ENCODE results near the gene MBNL1. TPM values are rescaled to one million over a fixed set of nuclear protein-coding genes. Genes with fewer than 3 reads are reported as not detected.

The MBNL1 gene
- total RNA-seq, 4 donors from 2014 or later: 261 to 429 (median 389) TPM

DNA sequence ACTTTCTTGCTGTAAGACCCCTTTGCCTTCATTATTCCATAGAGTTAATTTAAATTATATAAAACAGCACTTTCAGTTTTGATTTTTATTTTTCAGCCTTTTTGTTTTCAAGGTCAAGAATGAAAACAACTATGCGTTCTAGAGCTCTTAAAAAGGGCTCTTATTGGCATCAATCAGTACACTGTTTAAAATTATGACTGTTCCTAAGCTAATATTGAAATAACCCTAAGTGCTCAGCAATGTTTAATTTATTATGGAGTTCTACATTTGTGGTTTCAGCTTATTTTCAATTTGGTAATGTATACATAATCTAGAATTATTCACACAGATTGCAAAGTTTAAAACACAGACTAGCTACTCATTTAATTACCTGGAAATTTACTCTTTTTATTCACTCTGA, 179.4 kb downstream of the MBNL1 start:
- no peak overlapping the region for H3K27ac ChIP-seq
- no peak overlapping the region for H3K4me3 ChIP-seq
- no peaks in the 10 kb centered on the region for H3K9me3 ChIP-seq
- DNase-seq: no peak
- TF ChIP-seq, protein P1, sequence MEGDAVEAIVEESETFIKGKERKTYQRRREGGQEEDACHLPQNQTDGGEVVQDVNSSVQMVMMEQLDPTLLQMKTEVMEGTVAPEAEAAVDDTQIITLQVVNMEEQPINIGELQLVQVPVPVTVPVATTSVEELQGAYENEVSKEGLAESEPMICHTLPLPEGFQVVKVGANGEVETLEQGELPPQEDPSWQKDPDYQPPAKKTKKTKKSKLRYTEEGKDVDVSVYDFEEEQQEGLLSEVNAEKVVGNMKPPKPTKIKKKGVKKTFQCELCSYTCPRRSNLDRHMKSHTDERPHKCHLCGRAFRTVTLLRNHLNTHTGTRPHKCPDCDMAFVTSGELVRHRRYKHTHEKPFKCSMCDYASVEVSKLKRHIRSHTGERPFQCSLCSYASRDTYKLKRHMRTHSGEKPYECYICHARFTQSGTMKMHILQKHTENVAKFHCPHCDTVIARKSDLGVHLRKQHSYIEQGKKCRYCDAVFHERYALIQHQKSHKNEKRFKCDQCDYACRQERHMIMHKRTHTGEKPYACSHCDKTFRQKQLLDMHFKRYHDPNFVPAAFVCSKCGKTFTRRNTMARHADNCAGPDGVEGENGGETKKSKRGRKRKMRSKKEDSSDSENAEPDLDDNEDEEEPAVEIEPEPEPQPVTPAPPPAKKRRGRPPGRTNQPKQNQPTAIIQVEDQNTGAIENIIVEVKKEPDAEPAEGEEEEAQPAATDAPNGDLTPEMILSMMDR (IDR thresholded peaks at IDR 0.05): no peak
- no peak for TF ChIP-seq POLR2A (IDR thresholded peaks at IDR 0.05)
- H3K4me1 ChIP-seq: peaks cover 0 to 18% (median 0%) of the 10 kb centered on the region in 4 donors
- H3K27me3 ChIP-seq: no peaks in the 10 kb centered on the region
- peaks cover 0 to 41% (median 0%) of the 10 kb centered on the region in 3 donors for H3K36me3 ChIP-seq

DNA sequence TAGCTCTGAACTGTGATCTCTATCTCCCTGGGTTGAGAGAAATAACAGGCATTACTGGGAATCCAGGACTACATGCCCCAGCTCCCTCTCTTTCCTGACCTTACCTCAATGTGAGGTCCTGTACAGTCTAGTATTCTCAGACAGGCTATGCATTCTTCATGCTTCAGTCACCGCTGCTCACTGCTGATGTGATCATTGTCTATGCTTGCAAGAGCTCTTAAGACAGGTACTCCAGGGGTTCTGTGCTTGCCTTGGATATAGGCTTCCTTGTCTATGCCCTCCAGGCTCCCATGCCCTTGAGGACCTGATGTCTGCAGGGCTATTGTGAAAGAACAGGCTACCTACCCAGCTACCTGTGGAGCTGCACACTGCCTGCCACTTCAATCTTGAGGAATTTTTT, 183.6 kb downstream of the MBNL1 start:
- DNase-seq: no peak
- no peaks in the 10 kb centered on the region for H3K27me3 ChIP-seq
- no peak overlapping the region for H3K27ac ChIP-seq
- H3K36me3 ChIP-seq: peaks cover 0 to 50% (median 0%) of the 10 kb centered on the region in 3 donors
- H3K4me1 ChIP-seq: peaks cover 0 to 2% (median 0%) of the 10 kb centered on the region in 4 donors
- no peak overlapping the region for H3K4me3 ChIP-seq
- TF ChIP-seq, protein P1 (IDR thresholded peaks at IDR 0.05): no peak
- TF ChIP-seq POLR2A (IDR thresholded peaks at IDR 0.05): no peak
- H3K9me3 ChIP-seq: no peaks in the 10 kb centered on the region

DNA sequence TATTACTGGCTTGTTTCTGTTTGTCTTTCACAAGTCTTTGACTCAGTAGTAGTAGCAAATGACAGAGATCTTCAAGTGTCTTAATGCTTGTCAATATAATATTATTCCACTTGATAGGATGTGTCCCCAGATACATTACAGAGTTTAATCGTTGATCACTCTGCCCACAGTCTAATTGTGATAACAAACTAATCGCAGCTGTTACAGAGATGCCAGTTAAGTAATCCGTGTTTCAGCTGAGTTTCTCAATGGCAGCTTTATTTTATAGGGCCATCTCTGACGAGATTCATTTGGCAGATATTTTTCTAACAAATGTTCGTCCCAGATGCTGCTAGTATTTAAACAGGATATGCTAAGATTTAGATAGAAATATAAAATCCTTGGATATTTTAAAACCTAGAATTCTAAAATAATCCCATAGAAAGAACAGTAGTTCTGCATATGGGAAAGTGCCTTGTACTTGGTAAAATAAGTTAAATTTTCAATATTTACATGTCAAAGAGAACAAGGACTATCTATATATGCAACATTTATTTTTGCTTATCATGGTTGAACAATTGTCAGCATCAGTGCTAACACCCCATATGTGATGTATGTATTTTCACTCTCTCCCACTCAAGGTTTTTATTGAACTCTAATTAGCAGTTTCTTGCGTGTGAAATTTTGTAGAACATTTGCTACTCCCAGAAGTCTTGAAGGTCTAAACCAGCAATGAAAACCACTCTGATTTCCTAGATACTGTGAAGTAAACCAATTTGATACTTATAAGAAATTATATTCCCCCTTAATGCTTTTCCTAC, 185.5 kb downstream of the MBNL1 start:
- no peaks in the 10 kb centered on the region for H3K4me1 ChIP-seq

DNA sequence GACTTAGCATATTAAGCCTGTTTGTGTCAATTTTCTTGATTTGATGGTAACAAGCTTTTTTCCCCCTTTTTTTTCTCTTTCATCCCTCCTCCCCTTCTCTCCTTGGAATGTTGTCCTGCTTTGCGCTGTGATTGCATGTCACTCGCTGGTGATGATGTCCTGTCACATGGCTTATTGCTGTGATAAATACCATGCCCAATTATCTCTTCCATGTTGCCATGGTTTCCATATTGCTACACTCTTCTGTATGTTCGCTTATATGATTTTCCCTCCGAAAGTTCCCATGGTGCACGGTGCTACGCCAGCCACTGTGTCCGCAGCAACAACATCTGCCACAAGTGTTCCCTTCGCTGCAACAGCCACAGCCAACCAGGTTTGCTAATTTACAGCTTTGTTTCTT, 187.3 kb downstream of the MBNL1 start:
- no peaks in the 10 kb centered on the region for H3K9me3 ChIP-seq
- no peak for DNase-seq
- no peaks in the 10 kb centered on the region for H3K4me1 ChIP-seq
- H3K27ac ChIP-seq: no peak overlapping the region
- no peaks in the 10 kb centered on the region for H3K27me3 ChIP-seq
- H3K36me3 ChIP-seq: peaks cover 0 to 60% (median 0%) of the 10 kb centered on the region in 3 donors
- TF ChIP-seq POLR2A (IDR thresholded peaks at IDR 0.05): no peak
- TF ChIP-seq, protein P1 (IDR thresholded peaks at IDR 0.05): no peak
- H3K4me3 ChIP-seq: no peak overlapping the region

More for the DNA sequence above, 185.5 kb downstream of the MBNL1 start:
- Histone ChIP-seq H3K27me3 (no peaks in the 10 kb centered on the region), H3K36me3 (peaks cover 0 to 56% (median 0%) of the 10 kb centered on the region in 3 donors), H3K27ac (no peak overlapping the region), H3K4me3 (no peak overlapping the region), H3K9me3 (no peaks in the 10 kb centered on the region)
- TF ChIP-seq, protein P1 (IDR thresholded peaks at IDR 0.05): no peak
- TF ChIP-seq POLR2A (IDR thresholded peaks at IDR 0.05): no peak
- DNase-seq: no peak

DNA sequence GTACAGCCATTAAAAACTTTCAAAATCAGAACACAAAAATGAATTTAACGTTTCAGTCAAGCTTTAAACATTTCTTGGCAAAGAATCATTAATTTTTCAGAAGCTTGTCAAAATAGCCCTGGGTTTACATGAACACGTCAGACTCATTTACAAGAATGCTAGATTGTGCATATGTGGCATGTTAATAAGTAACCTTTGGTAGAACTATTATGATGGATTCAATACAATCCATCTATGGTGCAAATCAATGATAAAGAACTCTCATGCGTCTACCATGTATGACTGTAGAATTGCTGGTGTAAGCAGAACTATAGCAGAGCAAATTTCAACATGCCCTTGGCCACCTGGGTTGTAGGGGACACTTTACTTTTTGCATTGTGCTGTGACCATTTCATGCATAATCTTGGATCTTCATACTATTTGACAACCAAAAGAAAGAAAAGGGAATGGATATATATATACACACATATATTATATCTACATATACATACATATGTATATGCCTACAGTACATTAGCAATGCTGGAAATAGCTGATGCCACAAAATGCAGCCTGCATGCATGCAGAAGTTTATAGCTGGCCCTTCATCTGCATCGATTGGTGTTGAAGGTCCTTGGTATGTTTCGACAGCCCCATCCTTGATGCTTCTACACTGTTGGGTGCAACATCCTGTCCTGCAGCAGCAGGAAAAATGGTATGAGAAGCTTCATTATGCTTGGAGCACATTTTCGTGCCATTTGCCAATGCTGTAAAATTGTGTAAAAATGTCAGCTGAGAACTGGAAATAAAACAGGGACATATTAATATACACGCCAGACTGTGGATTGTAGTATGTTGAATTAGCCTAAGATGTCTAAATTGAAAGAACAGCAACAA, 189.0 kb downstream of the MBNL1 start:
- Histone ChIP-seq H3K4me3 (no peak overlapping the region), H3K9me3 (no peaks in the 10 kb centered on the region), H3K27me3 (no peaks in the 10 kb centered on the region), H3K36me3 (peaks cover 0 to 64% (median 0%) of the 10 kb centered on the region in 3 donors), H3K27ac (no peak overlapping the region), H3K4me1 (no peaks in the 10 kb centered on the region)
- DNase-seq: no peak
- TF ChIP-seq, protein P1 (IDR thresholded peaks at IDR 0.05): no peak
- TF ChIP-seq POLR2A (IDR thresholded peaks at IDR 0.05): no peak
